HEK293 (cell line): Measurements from ENCODE around the gene NCF2.

Source experiments
- BCL11B ChIP-seq: fragments of 450-650 bp; formaldehyde crosslinking; IDR thresholded peaks from 2 replicates; pipeline ENCODE4 v1.5.1; 2016; ENCODE audit warnings: low read depth, missing biosample characterization, missing genetic modification characterization
- GLI4 ChIP-seq: fragments of 450-650 bp; formaldehyde crosslinking; IDR thresholded peaks from 2 replicates; pipeline ENCODE4 v1.5.1; 2016; ENCODE audit warnings: missing biosample characterization, missing genetic modification characterization
- HOXA7 ChIP-seq: sonication (generic); formaldehyde crosslinking; IDR thresholded peaks from 2 replicates; pipeline ENCODE4 v1.8.1; 2022; ENCODE audit warnings: missing genetic modification reagents, borderline replicate concordance
- KLF7 ChIP-seq: fragments of 450-650 bp; formaldehyde crosslinking; IDR thresholded peaks from 2 replicates; pipeline ENCODE4 v1.5.1; 2016; ENCODE audit warnings: missing biosample characterization, missing genetic modification characterization, borderline replicate concordance
- KLF9 ChIP-seq: fragments of 450-650 bp; formaldehyde crosslinking; IDR thresholded peaks from 2 replicates; pipeline ENCODE4 v1.5.1; 2016; ENCODE audit warnings: missing biosample characterization, missing genetic modification characterization, low read depth
- OVOL3 ChIP-seq: fragments of 450-650 bp; formaldehyde crosslinking; IDR thresholded peaks from 2 replicates; pipeline ENCODE4 v1.5.1; 2016; ENCODE audit warnings: missing biosample characterization, missing genetic modification characterization
- PBX3 ChIP-seq: sonication (generic); formaldehyde crosslinking; IDR thresholded peaks from 2 replicates; pipeline ENCODE4 v1.8.1; 2022; ENCODE audit warnings: mild to moderate bottlenecking, moderate library complexity, missing genetic modification reagents
- RBAK ChIP-seq: fragments of 450-650 bp; formaldehyde crosslinking; IDR thresholded peaks from 2 replicates; pipeline ENCODE4 v1.5.1; 2016; ENCODE audit warnings: missing biosample characterization, missing genetic modification characterization
- SP3 ChIP-seq: fragments of 450-650 bp; formaldehyde crosslinking; IDR thresholded peaks from 2 replicates; pipeline ENCODE4 v1.5.1; 2016; ENCODE audit warnings: missing biosample characterization, missing genetic modification characterization
- TCF7L2 ChIP-seq: IDR thresholded peaks from 2 replicates; pipeline ENCODE4 v1.6.1; 2011; ENCODE audit warnings: low read depth, mild to moderate bottlenecking, inconsistent platforms, low read length, moderate library complexity, borderline replicate concordance
- YY2 ChIP-seq: fragments of 450-650 bp; formaldehyde crosslinking; IDR thresholded peaks from 2 replicates; pipeline ENCODE4 v1.5.1; 2016; ENCODE audit warnings: missing biosample characterization, missing genetic modification characterization
- ZNF121 ChIP-seq: fragments of 450-650 bp; formaldehyde crosslinking; IDR thresholded peaks from 2 replicates; pipeline ENCODE4 v1.5.1; 2016; ENCODE audit warnings: missing biosample characterization, missing genetic modification characterization
- ZNF133 ChIP-seq: fragments of 450-650 bp; formaldehyde crosslinking; IDR thresholded peaks from 2 replicates; pipeline ENCODE4 v1.5.1; 2016; ENCODE audit warnings: missing biosample characterization, missing genetic modification characterization
- ZNF19 ChIP-seq: fragments of 450-650 bp; formaldehyde crosslinking; IDR thresholded peaks from 2 replicates; pipeline ENCODE4; 2016; ENCODE audit warnings: missing biosample characterization, missing genetic modification characterization, low read depth
- ZNF202 ChIP-seq: fragments of 450-650 bp; formaldehyde crosslinking; IDR thresholded peaks from 2 replicates; pipeline ENCODE4 v1.5.1; 2016; ENCODE audit warnings: missing biosample characterization, missing genetic modification characterization, borderline replicate concordance
- ZNF223 ChIP-seq: fragments of 450-650 bp; formaldehyde crosslinking; IDR thresholded peaks from 2 replicates; pipeline ENCODE4 v1.5.1; 2016; ENCODE audit warnings: missing biosample characterization, missing genetic modification characterization
- ZNF24 ChIP-seq: fragments of 450-650 bp; formaldehyde crosslinking; IDR thresholded peaks from 2 replicates; pipeline ENCODE4 v1.5.1; 2016; ENCODE audit warnings: missing biosample characterization, missing genetic modification characterization
- ZNF302 ChIP-seq: fragments of 450-650 bp; formaldehyde crosslinking; IDR thresholded peaks from 2 replicates; pipeline ENCODE4 v1.5.1; 2016; ENCODE audit warnings: missing biosample characterization, missing genetic modification characterization, low read depth
- ZNF311 ChIP-seq: fragments of 450-650 bp; formaldehyde crosslinking; IDR thresholded peaks from 2 replicates; pipeline ENCODE4 v1.5.1; 2017; ENCODE audit warnings: missing biosample characterization, missing genetic modification characterization, borderline replicate concordance
- ZNF394 ChIP-seq: fragments of 450-650 bp; formaldehyde crosslinking; IDR thresholded peaks from 2 replicates; pipeline ENCODE4 v1.5.1; 2016; ENCODE audit warnings: missing biosample characterization, missing genetic modification characterization, mild to moderate bottlenecking, moderate library complexity, borderline replicate concordance
- ZNF423 ChIP-seq: fragments of 450-650 bp; formaldehyde crosslinking; IDR thresholded peaks from 2 replicates; pipeline ENCODE4 v1.5.1; 2016; ENCODE audit warnings: missing biosample characterization, missing genetic modification characterization
- ZNF449 ChIP-seq: fragments of 450-650 bp; formaldehyde crosslinking; IDR thresholded peaks from 2 replicates; pipeline ENCODE4 v1.5.1; 2017; ENCODE audit warnings: missing biosample characterization, mild to moderate bottlenecking, missing genetic modification characterization, moderate library complexity
- ZNF48 ChIP-seq: fragments of 450-650 bp; formaldehyde crosslinking; IDR thresholded peaks from 2 replicates; pipeline ENCODE4 v1.5.1; 2016; ENCODE audit warnings: missing biosample characterization, missing genetic modification characterization
- ZNF513 ChIP-seq: fragments of 450-650 bp; IDR thresholded peaks from 2 replicates; pipeline ENCODE4 v1.5.1; 2018; ENCODE audit warnings: missing biosample characterization, missing genetic modification characterization
- ZNF529 ChIP-seq: fragments of 450-650 bp; formaldehyde crosslinking; IDR thresholded peaks from 2 replicates; pipeline ENCODE4 v1.5.1; 2017; ENCODE audit warnings: missing genetic modification characterization, missing biosample characterization; ENCODE audit not compliant: insufficient replicate concordance
- ZNF560 ChIP-seq: fragments of 450-650 bp; formaldehyde crosslinking; IDR thresholded peaks from 2 replicates; pipeline ENCODE4 v1.5.1; 2017; ENCODE audit warnings: missing biosample characterization, missing genetic modification characterization, borderline replicate concordance
- ZNF580 ChIP-seq: fragments of 450-650 bp; formaldehyde crosslinking; IDR thresholded peaks from 2 replicates; pipeline ENCODE4 v1.5.1; 2016; ENCODE audit warnings: missing biosample characterization, missing genetic modification characterization
- ZSCAN16 ChIP-seq: fragments of 450-650 bp; formaldehyde crosslinking; IDR thresholded peaks from 2 replicates; pipeline ENCODE4 v1.5.1; 2016; ENCODE audit warnings: missing biosample characterization, missing genetic modification characterization
- ZSCAN23 ChIP-seq: fragments of 450-650 bp; formaldehyde crosslinking; IDR thresholded peaks from 2 replicates; pipeline ENCODE4 v1.5.1; 2016; ENCODE audit warnings: missing biosample characterization, missing genetic modification characterization
- TF ChIP-seq, protein P1 (sequence below): fragments of 450-650 bp; IDR thresholded peaks from 2 replicates; pipeline ENCODE4 v1.5.1; 2018; ENCODE audit warnings: missing biosample characterization, mild to moderate bottlenecking, missing genetic modification characterization
- TF ChIP-seq, protein P2 (sequence below): fragments of 450-650 bp; formaldehyde crosslinking; IDR thresholded peaks from 2 replicates; pipeline ENCODE4 v1.5.1; 2016; ENCODE audit warnings: missing biosample characterization, missing genetic modification characterization
- TF ChIP-seq, protein P3 (sequence below): fragments of 450-650 bp; formaldehyde crosslinking; IDR thresholded peaks from 2 replicates; pipeline ENCODE4; 2016; ENCODE audit warnings: missing biosample characterization, missing genetic modification characterization

NCF2 gene

GRCh38 chr1:183515002-183515689 lies 75.1 kb downstream of the NCF2 start (continued):
- TF ChIP-seq ZNF19 (no peak), ZNF449 (tag by site-specific recombination) (no peak), ZNF513 (tag by site-specific recombination) (no peak), HOXA7 (CRISPR knock-in tag) (no peak), ZNF560 (tag by site-specific recombination) (no peak), ZNF24 (0 out of 2 replicates have a peak, but pooled peaks have one; percentile 32), PBX3 (no peak), ZNF529 (tag by site-specific recombination) (no peak), ZSCAN16 (tag by site-specific recombination) (no peak), GLI4 (tag by site-specific recombination) (no peak), TCF7L2 (0 out of 2 replicates have a peak, but pooled peaks have one; percentile 39), ZNF133 (no peak), ZNF302 (tag by site-specific recombination) (no peak), ZNF223 (tag by site-specific recombination) (no peak), SP3 (tag by site-specific recombination) (no peak; the same call in 1 of the 2 replicates), KLF9 (no peak), RBAK (tag by site-specific recombination) (no peak), ZNF48 (tag by site-specific recombination) (no peak), ZNF202 (tag by site-specific recombination) (no peak), ZNF394 (peak; percentile 26; the same call in 1 of the 2 replicates), ZNF311 (tag by site-specific recombination) (no peak), ZSCAN23 (tag by site-specific recombination) (no peak), OVOL3 (tag by site-specific recombination) (no peak), KLF7 (no peak), ZNF423 (tag by site-specific recombination) (no peak), BCL11B (tag by site-specific recombination) (no peak), ZNF121 (tag by site-specific recombination) (no peak), YY2 (tag by site-specific recombination) (no peak), ZNF580 (tag by site-specific recombination) (no peak)
- TF ChIP-seq, protein P1, sequence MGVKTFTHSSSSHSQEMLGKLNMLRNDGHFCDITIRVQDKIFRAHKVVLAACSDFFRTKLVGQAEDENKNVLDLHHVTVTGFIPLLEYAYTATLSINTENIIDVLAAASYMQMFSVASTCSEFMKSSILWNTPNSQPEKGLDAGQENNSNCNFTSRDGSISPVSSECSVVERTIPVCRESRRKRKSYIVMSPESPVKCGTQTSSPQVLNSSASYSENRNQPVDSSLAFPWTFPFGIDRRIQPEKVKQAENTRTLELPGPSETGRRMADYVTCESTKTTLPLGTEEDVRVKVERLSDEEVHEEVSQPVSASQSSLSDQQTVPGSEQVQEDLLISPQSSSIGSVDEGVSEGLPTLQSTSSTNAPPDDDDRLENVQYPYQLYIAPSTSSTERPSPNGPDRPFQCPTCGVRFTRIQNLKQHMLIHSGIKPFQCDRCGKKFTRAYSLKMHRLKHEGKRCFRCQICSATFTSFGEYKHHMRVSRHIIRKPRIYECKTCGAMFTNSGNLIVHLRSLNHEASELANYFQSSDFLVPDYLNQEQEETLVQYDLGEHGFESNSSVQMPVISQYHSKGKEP (tag by site-specific recombination): peak; percentile 78
- TF ChIP-seq, protein P2, sequence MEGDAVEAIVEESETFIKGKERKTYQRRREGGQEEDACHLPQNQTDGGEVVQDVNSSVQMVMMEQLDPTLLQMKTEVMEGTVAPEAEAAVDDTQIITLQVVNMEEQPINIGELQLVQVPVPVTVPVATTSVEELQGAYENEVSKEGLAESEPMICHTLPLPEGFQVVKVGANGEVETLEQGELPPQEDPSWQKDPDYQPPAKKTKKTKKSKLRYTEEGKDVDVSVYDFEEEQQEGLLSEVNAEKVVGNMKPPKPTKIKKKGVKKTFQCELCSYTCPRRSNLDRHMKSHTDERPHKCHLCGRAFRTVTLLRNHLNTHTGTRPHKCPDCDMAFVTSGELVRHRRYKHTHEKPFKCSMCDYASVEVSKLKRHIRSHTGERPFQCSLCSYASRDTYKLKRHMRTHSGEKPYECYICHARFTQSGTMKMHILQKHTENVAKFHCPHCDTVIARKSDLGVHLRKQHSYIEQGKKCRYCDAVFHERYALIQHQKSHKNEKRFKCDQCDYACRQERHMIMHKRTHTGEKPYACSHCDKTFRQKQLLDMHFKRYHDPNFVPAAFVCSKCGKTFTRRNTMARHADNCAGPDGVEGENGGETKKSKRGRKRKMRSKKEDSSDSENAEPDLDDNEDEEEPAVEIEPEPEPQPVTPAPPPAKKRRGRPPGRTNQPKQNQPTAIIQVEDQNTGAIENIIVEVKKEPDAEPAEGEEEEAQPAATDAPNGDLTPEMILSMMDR (tag by site-specific recombination): no peak
- TF ChIP-seq, protein P3, sequence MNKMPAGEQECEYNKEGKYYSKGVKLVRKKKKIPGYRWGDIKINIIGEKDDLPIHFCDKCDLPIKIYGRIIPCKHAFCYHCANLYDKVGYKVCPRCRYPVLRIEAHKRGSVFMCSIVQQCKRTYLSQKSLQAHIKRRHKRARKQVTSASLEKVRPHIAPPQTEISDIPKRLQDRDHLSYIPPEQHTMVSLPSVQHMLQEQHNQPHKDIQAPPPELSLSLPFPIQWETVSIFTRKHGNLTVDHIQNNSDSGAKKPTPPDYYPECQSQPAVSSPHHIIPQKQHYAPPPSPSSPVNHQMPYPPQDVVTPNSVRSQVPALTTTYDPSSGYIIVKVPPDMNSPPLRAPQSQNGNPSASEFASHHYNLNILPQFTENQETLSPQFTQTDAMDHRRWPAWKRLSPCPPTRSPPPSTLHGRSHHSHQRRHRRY (tag by site-specific recombination): no peak
